HG02571 (cell line): ENCODE measurements around the gene DYSF.
"Not testable (repeated sequence)": the region's sequence is repeated elsewhere in the genome, so short reads cannot be mapped to it uniquely, and the experiment has no call there.

ENCODE experiments used
- ATAC-seq: cut with Tn5 transposase; IDR thresholded peaks from one replicate; pipeline ENCODE4 v1.9.1; 2021; ENCODE audit warnings: mild to moderate bottlenecking, moderate library complexity; ENCODE audit not compliant: unreplicated experiment

The DYSF gene

DNA sequence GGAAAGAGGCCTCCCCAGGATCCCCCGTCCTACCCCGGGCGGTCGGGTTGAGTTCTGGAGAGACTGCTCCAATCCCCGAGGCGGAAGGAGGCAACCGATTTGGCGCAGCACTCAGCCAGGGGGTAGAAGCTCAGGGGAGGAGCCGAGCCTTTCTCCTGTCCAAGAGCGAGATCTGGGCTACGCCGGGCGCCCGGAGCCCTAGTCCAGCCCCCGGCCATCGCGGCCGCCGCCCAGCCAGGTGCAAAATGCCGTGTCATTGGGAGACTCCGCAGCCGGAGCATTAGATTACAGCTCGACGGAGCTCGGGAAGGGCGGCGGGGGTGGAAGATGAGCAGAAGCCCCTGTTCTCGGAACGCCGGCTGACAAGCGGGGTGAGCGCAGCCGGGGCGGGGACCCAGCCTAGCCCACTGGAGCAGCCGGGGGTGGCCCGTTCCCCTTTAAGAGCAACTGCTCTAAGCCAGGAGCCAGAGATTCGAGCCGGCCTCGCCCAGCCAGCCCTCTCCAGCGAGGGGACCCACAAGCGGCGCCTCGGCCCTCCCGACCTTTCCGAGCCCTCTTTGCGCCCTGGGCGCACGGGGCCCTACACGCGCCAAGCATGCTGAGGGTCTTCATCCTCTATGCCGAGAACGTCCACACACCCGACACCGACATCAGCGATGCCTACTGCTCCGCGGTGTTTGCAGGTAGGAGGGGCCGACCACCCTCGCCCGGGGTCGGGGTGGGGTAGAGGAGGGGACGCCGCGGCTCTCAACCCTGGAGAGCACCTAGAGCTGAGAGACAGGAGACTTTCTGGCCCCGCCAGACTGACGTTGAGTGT, at the start of gene DYSF:
TSS of gene DYSF (plus strand) at position 158 of the 817 bp plus-strand sequence.
- no peak for ATAC-seq

DNA sequence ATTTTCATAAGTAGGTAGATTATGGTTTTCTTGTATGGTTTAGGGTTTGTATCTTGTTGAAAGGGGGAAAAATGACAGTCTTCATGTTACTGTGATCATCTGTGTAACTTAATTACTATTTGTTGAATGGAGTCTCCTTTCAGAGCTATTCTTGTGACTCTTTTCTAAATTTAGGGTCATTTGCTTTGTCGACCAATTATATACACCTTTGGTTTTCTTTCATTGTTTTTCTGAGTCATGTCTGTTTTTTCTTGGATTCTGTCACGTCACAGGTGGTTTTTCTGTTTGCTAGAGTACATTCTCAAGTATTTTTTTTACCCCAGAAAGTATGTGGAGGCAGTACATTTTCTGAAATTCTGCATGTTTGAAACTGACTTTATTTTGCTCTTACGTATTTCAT, 43.8 kb upstream of the DYSF start:
- ATAC-seq: no peak

DNA sequence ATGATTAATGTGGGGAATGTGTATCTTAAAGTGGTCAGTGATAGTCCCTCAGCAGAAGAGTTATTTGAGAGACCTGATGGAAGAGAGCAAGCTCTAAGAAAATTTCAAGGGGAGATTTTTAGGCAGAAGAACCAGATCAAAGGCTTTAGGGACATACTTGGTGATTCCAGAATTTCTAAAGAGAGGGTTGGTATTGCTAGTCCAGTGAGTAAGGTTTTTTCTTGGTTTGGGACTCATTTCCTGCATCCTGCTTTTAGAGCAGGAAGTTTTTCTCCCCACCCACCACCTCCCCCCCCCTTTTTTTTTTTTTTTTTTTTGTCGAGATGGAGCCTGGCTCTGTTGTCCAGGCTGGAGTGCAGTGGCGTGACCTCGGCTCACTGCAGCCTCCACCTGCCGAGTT, 42.7 kb upstream of the DYSF start:
- no peak for ATAC-seq

DNA sequence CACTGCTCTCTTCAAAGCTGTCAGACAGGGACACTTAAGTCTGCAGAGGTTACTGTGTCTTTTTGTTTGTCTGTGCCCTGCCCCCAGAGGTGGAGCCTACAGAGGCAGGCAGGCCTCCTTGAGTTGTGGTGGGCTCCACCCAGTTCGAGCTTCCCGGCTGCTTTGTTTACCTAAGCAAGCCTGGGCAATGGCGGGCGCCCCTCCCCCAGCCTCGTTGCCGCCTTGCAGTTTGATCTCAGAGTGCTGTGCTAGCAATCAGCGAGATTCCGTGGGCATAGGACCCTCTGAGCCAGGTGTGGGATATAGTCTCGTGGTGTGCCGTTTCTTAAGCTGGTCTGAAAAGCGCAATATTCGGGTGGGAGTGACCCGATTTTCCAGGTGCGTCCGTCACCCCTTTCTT, 36.5 kb upstream of the DYSF start:
- ATAC-seq: not testable (repeated sequence)

DNA sequence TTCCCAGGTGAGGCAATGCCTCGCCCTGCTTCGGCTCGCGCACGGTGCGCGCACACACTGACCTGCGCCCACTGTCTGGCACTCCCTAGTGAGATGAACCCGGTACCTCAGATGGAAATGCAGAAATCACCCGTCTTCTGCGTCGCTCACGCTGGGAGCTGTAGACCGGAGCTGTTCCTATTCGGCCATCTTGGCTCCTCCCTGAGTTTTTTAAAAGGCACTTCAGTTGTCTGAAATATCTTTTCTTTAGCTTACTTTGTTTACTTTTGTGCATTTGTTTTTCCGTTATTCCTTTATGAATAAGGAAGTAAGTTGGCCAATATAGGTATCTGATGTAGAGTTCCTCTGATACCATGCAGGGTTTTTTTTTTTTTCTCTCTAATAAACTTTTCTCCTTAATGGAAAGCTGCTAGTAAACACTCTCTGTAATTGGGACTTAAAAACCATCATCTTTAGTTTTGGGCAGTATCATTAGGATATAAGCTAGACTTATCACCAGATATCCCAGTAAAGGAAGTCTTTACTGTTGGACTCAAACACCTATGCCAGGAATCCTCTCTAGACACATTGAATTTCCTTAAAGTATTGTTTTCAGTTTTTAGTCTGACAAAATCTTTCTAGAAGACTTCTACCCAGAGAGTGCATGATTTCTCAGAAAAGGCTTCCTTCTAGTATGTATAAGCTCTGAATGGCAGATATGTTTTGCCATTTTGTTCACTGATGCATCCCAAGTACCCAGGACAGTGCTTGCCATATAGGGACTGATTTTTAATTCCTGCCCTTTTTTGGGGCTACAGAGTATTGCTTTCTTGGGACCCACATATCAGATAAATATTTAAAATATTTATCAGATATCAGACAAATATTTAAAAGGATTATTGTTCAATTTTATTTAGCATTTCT, 35.8 kb upstream of the DYSF start:
- no peak for ATAC-seq

DNA sequence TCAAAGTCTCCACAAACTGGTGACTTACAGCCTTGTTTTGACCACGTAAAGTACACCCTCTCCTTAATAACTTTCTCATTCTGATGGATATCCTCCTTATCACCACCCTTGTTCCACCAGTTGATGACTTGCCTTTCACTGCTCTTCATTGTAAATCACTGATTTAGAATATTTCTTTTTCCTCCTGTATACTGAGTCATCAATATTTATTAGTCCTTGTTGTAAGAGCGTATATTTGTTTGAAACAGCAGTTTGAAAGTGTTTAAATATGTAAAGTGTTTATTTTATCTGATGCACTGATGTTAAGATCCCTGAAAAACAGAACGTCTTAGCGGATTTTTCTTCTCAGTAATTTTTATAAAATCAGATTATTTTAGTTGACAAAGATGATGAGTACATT, 34.2 kb upstream of the DYSF start:
- no peak for ATAC-seq

DNA sequence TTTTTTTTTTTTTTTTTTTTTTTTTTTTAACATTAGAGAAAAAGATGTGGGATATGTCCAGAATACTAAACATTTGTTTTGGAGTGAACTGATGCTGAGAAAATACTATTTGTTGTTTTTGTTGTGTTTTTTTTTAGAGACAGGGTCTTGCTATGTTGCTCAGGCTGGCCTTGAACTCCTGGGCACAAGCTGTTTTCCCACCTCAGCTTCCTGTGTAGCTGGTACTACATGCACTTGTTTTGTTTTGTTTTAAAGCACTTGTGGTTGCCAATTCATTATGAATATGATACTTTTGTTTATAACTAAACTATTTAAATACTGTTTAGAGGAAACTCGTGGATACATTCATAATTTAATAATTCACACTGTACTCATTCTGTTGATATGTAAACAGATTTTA, 33.4 kb upstream of the DYSF start:
- ATAC-seq: no peak

DNA sequence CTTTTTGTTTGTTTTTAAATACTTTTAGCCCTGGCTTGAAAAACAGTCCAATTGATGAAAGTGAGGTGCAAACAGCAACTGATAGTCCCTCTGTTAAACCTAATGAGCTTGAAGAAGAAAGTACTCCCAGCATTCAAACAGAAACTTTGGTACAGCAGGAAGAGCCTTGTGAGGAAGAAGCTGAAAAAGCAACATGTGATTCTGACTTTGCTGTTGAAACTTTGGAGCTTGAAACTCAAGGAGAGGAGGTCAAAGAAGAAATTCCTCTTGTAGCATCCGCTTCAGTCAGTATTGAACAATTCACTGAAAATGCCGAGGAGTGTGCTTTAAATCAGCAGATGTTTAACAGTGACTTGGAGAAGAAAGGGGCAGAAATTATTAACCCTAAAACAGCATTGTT, 30.6 kb upstream of the DYSF start:
- no peak for ATAC-seq

DNA sequence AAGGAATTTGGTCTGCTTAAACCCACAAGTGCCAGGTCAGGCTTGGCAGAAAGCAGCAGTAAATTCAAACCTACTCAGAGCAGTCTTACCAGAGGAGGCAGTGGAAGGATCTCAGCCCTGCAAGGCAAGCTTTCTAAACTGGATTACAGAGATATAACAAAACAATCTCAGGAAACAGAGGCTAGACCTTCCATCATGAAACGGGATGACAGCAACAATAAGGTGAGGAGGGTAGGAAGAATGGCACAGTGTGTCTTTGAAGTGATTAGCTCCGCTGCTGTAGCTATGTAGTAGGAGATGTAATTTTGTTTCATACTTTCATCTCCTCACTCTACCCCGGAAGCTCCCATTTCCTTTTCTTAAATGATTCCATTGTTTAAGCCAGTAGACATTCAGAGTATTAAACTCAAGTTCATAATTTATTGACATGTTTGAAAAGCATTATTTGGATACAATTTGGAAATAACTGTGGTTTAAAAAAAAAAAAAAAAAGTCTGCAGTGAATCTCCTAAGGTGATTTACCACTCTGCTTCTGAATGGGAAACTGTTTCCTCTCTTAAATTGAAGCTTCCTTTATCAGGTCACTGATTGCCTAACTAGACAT, 29.4 kb upstream of the DYSF start:
- ATAC-seq: no peak

DNA sequence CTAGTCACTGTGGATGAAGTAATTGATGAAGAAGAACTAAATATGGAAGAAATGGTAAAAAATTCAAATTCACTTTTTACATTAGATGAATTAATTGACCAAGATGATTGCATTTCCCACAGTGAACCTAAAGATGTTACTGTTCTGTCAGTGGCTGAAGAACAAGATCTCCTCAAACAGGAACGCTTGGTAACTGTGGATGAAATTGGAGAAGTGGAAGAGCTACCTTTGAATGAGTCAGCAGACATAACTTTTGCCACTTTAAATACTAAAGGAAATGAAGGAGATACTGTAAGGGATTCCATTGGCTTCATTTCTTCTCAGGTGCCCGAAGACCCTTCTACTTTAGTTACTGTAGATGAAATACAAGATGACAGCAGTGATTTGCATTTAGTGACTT, 26.6 kb upstream of the DYSF start:
- no peak for ATAC-seq

DNA sequence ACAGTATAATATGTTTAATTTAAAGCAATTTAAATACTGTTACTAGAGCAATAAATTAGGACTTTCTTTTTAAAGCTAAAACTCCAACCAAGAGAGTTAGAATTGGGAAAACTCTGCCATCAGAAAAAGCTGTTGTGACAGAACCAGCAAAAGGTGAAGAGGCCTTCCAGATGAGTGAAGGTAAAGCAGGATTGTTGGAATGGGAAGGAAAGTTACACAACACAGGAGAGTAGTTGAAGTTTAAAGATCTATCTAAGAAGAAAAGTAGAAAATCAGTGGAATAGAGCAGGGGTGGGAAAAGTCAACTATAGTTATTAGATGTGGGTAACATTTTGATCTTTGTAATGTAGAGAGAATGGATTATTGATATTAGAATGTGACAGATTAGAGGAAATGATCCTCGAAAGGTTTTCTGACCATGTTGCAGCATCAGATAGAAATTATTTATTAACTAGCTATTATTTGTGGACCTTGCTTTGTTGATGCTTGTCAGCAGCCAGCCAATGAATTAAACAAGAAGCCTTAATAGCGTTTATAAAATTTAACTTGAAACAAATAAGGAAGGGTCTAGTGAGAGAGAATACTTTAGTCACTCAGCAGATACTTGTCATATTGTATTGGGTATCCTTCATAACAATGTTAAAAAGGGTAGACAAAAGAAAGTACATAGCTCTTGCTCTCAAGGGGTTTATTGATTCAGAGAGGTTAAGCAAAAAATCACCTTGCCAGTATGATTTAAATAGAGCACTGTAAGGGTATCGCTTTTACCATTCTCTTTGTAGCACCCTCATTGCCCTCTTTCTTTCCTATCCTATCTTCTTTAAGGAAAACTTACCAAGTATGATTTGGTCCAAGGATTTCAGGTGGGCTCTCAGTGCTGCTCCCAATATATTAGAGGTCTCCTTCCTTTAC, 24.6 kb upstream of the DYSF start:
- ATAC-seq: no peak

DNA sequence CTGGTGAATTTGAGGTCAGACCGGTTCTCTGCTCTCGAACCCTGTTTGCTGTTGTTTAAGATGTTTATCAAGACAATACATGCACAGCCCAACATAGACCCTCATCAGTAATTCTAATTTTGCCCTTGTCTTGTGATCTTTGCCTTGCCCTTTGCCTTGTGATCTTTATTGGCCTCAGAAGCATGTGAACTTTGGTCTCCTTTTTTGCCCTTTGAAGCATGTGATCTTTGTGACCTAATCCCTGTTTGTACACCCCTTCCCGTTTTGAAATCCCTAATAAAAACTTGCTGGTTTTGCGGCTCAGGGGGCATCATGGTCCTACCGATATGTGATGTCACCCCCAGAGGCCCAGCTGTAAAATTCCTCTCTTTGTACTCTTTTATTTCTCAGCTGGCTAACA, 8.2 kb upstream of the DYSF start:
- not testable (repeated sequence) for ATAC-seq

DNA sequence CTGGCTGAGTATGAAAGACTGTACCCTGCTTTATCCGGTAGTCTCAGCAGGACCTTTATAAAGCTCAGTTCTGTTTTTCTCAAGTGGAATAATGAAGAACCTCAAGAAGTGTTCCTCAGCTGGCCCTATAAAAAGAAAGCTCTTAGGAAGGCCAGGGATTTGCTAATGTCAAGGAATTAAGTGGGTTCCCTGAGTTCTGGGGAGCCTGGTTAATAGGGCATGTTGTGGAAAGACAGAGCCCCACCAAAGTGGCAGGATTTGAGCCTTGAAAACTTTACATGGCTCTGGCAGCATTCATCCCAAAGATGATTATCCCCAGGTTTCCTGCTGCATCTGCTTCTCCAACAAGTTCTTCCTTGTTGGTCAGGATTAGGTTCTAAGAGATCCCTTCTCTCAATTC, 6.9 kb upstream of the DYSF start:
- no peak for ATAC-seq

DNA sequence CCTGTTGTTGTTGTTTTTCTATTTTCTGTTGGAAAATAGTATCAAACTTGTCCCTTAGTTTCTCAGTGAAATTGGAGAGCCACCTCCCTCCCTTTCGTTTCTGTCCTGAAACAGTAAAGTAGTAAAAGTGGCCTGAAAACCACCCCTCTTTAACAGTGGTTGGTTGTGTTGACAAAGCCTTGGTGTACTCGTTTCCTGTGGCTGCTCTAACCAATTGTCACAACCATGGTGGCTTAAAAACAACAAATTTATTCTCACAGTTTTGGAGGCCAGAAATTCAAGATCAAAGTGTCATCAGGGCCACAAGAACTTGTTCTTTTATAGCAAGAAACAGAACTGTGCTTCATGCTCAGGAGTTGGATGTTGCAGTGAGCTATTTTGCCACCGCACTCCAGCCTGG, 4.0 kb upstream of the DYSF start:
- no peak for ATAC-seq

DNA sequence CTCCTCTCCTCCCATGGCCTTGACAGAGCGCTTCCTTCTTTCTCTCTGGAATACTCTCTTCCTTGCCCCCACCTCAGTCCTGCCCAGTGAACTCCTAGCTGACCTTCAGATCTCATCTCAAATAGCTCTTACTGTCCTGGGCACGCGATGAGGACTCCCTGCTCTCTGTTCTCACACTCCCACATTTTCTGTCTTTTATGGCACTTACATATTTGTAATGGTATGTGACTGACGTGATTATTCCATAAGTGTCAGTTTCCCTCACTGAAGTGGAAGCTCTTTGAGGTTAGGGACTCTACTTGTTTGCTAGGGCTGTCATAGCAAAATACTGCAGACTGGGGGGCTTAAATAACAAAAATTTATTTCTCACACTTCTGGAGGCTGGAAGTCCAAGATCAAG, 1.7 kb upstream of the DYSF start:
- no peak for ATAC-seq

DNA sequence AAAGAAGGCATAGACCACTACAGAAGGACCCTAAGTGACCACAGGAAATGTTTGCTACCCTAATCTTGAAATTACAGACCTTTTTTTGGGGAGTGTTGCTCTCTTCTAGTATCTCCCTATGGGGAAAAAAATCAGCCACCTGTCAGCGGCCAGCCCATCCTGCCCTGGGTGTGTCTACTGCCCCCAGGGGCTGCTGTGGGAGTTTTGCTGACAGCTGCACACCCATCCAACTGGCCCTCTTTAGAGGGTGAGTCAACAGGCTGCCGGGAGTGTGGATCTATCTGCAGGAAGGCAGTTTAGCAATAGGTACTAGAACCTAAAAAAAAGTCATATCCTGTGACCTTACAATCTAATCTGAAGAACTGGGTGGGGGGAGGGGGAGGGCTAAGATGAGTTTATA, 796 bp upstream of the DYSF start:
- ATAC-seq: no peak

DNA sequence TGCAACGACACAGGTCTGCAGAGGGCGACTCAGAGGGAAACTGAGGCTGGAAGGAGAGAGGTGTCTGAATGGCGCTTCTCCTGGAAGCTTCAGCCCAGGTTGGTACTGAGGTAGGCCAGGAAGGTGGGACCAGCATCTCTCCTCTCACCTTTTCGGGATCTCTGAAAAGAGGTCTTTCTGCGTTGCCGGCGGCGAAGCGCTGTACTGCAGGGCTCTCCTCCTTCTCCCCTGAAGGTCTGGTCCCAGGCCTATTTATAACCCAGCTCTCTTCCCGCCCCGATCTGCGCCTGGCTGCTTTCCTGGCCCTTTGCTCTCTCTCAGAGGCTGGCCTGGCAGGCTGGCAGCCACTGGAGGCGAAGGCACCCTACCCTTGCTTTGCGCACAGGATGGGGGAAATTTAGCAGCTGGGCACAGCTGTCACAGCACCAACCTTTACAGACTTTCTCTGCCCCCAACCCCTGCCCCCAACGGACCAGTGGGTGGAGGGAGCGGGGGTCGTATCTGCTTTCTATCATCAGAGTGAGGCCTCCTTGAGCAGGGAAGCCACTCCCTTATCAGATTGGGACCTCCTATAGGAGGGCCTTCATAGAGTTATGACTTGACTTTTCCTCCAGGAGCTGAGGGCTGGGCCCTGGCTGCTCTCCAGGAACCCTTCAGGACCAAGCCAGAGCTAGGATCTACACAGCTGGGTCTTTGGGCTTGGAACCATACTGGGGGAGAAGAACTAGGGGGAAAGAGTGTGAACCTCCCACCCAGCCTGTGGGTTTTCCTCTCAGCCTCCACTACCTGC, 1.1 kb downstream of the DYSF start:
- no peak for ATAC-seq

DNA sequence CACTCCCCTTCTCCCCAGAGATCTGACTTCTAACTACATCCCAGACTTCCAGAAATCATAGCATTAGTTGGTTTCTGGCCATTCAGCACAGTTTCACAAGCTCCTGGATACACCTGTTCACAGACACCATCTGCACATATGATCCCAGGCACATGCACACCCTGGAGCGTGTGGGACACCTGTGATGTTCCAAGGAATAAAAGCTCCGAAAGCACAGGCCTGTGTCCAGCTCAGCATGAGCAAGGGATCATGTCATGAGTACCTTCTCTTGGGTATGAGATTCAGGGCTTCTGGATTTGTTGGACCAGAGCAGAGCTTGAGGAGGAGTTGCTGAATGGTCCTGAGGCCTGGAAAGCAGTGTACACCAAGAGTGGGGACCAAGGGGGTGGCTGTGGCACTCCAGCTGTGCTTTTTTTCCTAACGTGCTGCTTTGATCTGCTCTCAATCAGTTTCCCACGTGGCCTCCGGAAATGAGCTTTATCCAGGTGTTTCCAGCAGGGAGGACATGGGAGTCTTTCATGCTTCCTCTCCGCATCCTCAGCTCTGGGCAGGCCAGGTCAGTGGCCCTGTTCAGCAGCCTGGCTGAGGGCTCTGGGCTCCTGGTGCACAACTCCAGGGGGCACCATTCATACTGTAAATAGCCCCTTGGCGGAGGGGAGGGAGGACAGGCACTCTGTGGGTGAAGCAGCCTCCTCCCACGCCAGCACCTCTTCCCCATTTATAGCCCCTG, 1.8 kb downstream of the DYSF start:
- ATAC-seq: no peak
